H9 (cell line): ENCODE data around the gene ALKBH7. TPM values are rescaled to one million over a fixed set of nuclear protein-coding genes. Genes with fewer than 3 reads are reported as not detected.
A peak's percentile ranks its signal among the peaks of the same experiment; 100 is the strongest.

Experiments
- DNase-seq: peaks from one replicate; pipeline ENCODE4 v3.0.0-alpha.2; 2017
- H2AFZ ChIP-seq: one replicate; pipeline ENCODE4 v1.6.1; 2013; ENCODE audit warnings: mild to moderate bottlenecking, low read length, control low read depth, moderate library complexity
- H2AK5ac ChIP-seq: 2 replicates; pipeline ENCODE4 v1.6.1; 2013; ENCODE audit warnings: low read length, control low read depth, mixed read lengths; ENCODE audit not compliant: insufficient read length
- H2BK120ac ChIP-seq: one replicate; pipeline ENCODE4 v1.6.1; 2013; ENCODE audit warnings: low read depth, mild to moderate bottlenecking, low read length, control low read depth, inconsistent platforms; ENCODE audit not compliant: poor library complexity, severe bottlenecking
- H2BK12ac ChIP-seq: 2 replicates; pipeline ENCODE4 v1.6.1; 2013; ENCODE audit warnings: low read length, control low read depth, mixed read lengths, low read depth; ENCODE audit not compliant: insufficient read length
- H2BK15ac ChIP-seq: 2 replicates; pipeline ENCODE4 v1.6.1; 2013; ENCODE audit warnings: low read depth, low read length, control low read depth
- H2BK20ac ChIP-seq: one replicate; pipeline ENCODE4 v1.6.1; 2013; ENCODE audit warnings: low read depth, mild to moderate bottlenecking, low read length, control low read depth, inconsistent platforms; ENCODE audit not compliant: poor library complexity, severe bottlenecking
- H2BK5ac ChIP-seq: 2 replicates; pipeline ENCODE4 v1.6.1; 2013; ENCODE audit warnings: low read length, control low read depth, mixed read lengths; ENCODE audit not compliant: insufficient read length
- H3K14ac ChIP-seq: 2 replicates; pipeline ENCODE4 v1.6.1; 2013; ENCODE audit warnings: low read length, control low read depth; ENCODE audit not compliant: insufficient read depth
- H3K18ac ChIP-seq: 2 replicates; pipeline ENCODE4 v1.6.1; 2013; ENCODE audit warnings: low read depth, mild to moderate bottlenecking, mixed read lengths, low read length, control low read depth; ENCODE audit not compliant: insufficient read length
- H3K23ac ChIP-seq: 2 replicates; pipeline ENCODE4 v1.6.1; 2013; ENCODE audit warnings: low read length, control low read depth, mixed read lengths, low read depth; ENCODE audit not compliant: insufficient read length
- H3K23me2 ChIP-seq: 2 replicates; pipeline ENCODE4 v1.6.1; 2013; ENCODE audit warnings: low read depth, mild to moderate bottlenecking, mixed read lengths, low read length, control low read depth; ENCODE audit not compliant: insufficient read length, poor library complexity, severe bottlenecking
- H3K27ac ChIP-seq: 2 replicates; pipeline ENCODE4 v1.5.1; 2013; ENCODE audit warnings: low read length, control low read depth, mixed read lengths, low read depth; ENCODE audit not compliant: insufficient read length
- H3K27me3 ChIP-seq: 2 replicates; pipeline ENCODE4 v1.6.1; 2013; ENCODE audit warnings: low read length, control low read depth, inconsistent platforms; ENCODE audit not compliant: insufficient read depth
- H3K4ac ChIP-seq: 2 replicates; pipeline ENCODE4 v1.6.1; 2013; ENCODE audit warnings: low read depth, mild to moderate bottlenecking, control low read depth, inconsistent platforms, low read length, moderate library complexity
- H3K4me1 ChIP-seq: 2 replicates; pipeline ENCODE4 v1.6.1; 2013; ENCODE audit warnings: low read length, control low read depth, inconsistent platforms; ENCODE audit not compliant: insufficient read depth
- H3K4me2 ChIP-seq: 2 replicates; pipeline ENCODE4 v1.6.1; 2013; ENCODE audit warnings: low read length, control low read depth, mixed read lengths; ENCODE audit not compliant: insufficient read length, insufficient read depth
- H3K56ac ChIP-seq: 2 replicates; pipeline ENCODE4 v1.6.1; 2013; ENCODE audit warnings: low read depth, mild to moderate bottlenecking, mixed read lengths, low read length, control low read depth; ENCODE audit not compliant: insufficient read length
- H3K79me1 ChIP-seq: 2 replicates; pipeline ENCODE4 v1.6.1; 2013; ENCODE audit warnings: low read depth, mild to moderate bottlenecking, moderate library complexity, low read length, control low read depth, inconsistent platforms; ENCODE audit not compliant: insufficient read depth, poor library complexity, severe bottlenecking
- H3K79me2 ChIP-seq: 2 replicates; pipeline ENCODE4 v1.6.1; 2013; ENCODE audit warnings: low read length, control low read depth, inconsistent platforms; ENCODE audit not compliant: insufficient read depth
- H3K9ac ChIP-seq: 2 replicates; pipeline ENCODE4 v1.6.1; 2013; ENCODE audit warnings: low read length, control low read depth, mixed read lengths; ENCODE audit not compliant: insufficient read length; ENCODE audit errors: extremely low read depth
- H3K9me3 ChIP-seq: one replicate; pipeline ENCODE4 v1.6.1; 2013; ENCODE audit warnings: low read depth, low read length, inconsistent platforms; ENCODE audit not compliant: control insufficient read depth
- H3T11ph ChIP-seq: one replicate; pipeline ENCODE4 v1.6.1; 2013; ENCODE audit warnings: mild to moderate bottlenecking, low read length, control low read depth, inconsistent platforms
- H4K20me1 ChIP-seq: one replicate; pipeline ENCODE4 v1.6.1; 2013; ENCODE audit not compliant: control insufficient read depth, insufficient read length, insufficient read depth
- H4K5ac ChIP-seq: 2 replicates; pipeline ENCODE4 v1.6.1; 2013; ENCODE audit warnings: low read depth, mild to moderate bottlenecking, mixed read lengths, low read length, control low read depth; ENCODE audit not compliant: insufficient read length
- H4K8ac ChIP-seq: replicated peaks from 2 replicates; pipeline ENCODE4 v1.6.1; 2013; ENCODE audit warnings: low read length, control low read depth, mixed read lengths, low read depth; ENCODE audit not compliant: insufficient read length
- H4K91ac ChIP-seq: 2 replicates; pipeline ENCODE4 v1.6.1; 2013; ENCODE audit warnings: low read depth, mild to moderate bottlenecking, moderate library complexity, mixed read lengths, low read length, control low read depth; ENCODE audit not compliant: insufficient read length
- H3K27ac Mint-ChIP-seq, 3 experiments: 2 replicates in 2 of 3; 3 replicates in 1 of 3; pipeline ENCODE4 v1.8.0; 2020 to 2021; ENCODE audit warnings: mixed read lengths in 3 of 3, mild to moderate bottlenecking in 1 of 3, moderate library complexity in 1 of 3
- H3K27me3 Mint-ChIP-seq: 2 replicates; pipeline ENCODE4 v1.8.0; 2021; ENCODE audit warnings: low read depth, mild to moderate bottlenecking, moderate library complexity, mixed read lengths
- H3K36me3 Mint-ChIP-seq, 3 experiments: 2 replicates in 2 of 3; 3 replicates in 1 of 3; pipeline ENCODE4 v1.8.0; 2020 to 2021; ENCODE audit warnings: low read depth in 3 of 3, mixed read lengths in 3 of 3; ENCODE audit not compliant: insufficient read depth in 1 of 3
- H3K4me1 Mint-ChIP-seq, 2 experiments: 2 replicates each; pipeline ENCODE4 v1.8.0; 2020; ENCODE audit warnings: mixed read lengths in 2 of 2
- H3K4me3 Mint-ChIP-seq, 2 experiments: 2 replicates in 1 of 2; 3 replicates in 1 of 2; pipeline ENCODE4 v1.8.0; 2020 to 2021; ENCODE audit warnings: mild to moderate bottlenecking in 2 of 2, mixed read lengths in 2 of 2, moderate library complexity in 1 of 2
- H3K9me3 Mint-ChIP-seq, 2 experiments: 2 replicates in 1 of 2; 3 replicates in 1 of 2; pipeline ENCODE4 v1.8.0; 2020; ENCODE audit warnings: mild to moderate bottlenecking in 2 of 2, mixed read lengths in 2 of 2, moderate library complexity in 1 of 2
- CTCF ChIP-seq: fragments of 200-600 bp; sonication (generic); conservative IDR thresholded peaks from 3 replicates; pipeline ENCODE4 v1.8.0; 2021; ENCODE audit warnings: antibody characterized with exemption, mild to moderate bottlenecking
- WGBS: extraction: QIAGEN DNeasy Blood & Tissue Kit; methylation state at CpG from one replicate; pipeline ENCODE4 v1.1.7; 2013; ENCODE audit warnings: missing lambda C conversion rate, low lambda C conversion rate, mixed read lengths; ENCODE audit not compliant: insufficient read length; ENCODE audit errors: extremely low coverage; 5-methylcytosine and 5-hydroxymethylcytosine counted together
- total RNA-seq: library from RNA; stranded (reverse); gene quantifications from 2 replicates; pipeline ENCODE4 v1.2.1, GENCODE V29; 2021

Gene ALKBH7
- total RNA-seq, 1 experiment from 2014 or later: 85.7 TPM

- H3K9me3 ChIP-seq: no peaks in the 10 kb centered on the region
- TF ChIP-seq CTCF: no peak
- no peaks in the 10 kb centered on the region for H3K27me3 ChIP-seq
- H4K5ac ChIP-seq: no peak overlapping the region
- no peak overlapping the region for H2AFZ ChIP-seq
- H4K91ac ChIP-seq: no peak overlapping the region
- no peak overlapping the region for H3K4ac ChIP-seq
- Mint-ChIP-seq H3K4me1 (peaks cover 4 to 11% of the 10 kb centered on the region in 2 experiments; a peak in 3 of 4 replicates), H3K27ac (peak overlapping the region in 2 of 3 experiments; percentile 40 to 81; a peak in 2 of 7 replicates), H3K4me3 (peak overlapping the region; percentile 84 to 93), H3K36me3 (peaks cover 21 to 31% (median 26%) of the 10 kb centered on the region in 3 experiments), H3K27me3 (peaks cover 3% of the 10 kb centered on the region), H3K9me3 (no peaks in the 10 kb centered on the region)
- H3K56ac ChIP-seq: no peak overlapping the region
- no peak overlapping the region for H3K27ac ChIP-seq
- H3K79me1 ChIP-seq: no peaks in the 10 kb centered on the region
- peak overlapping the region; percentile 43 for H3K9ac ChIP-seq
- H2BK5ac ChIP-seq: no peak overlapping the region
- no peak overlapping the region for H4K8ac ChIP-seq
- no CpG with 5 or more reads among the region's 7 CpGs for WGBS
- no peak overlapping the region for H2BK15ac ChIP-seq
- H3K23ac ChIP-seq: no peak overlapping the region
- H3K79me2 ChIP-seq: no peaks in the 10 kb centered on the region
- no peak overlapping the region for H2BK120ac ChIP-seq
- H3K14ac ChIP-seq: peak overlapping the region; percentile 0; the same call in 1 of the 2 replicates
- H2BK12ac ChIP-seq: no peak overlapping the region
- peak overlapping the region; percentile 70 for H3K4me2 ChIP-seq
- H3K4me1 ChIP-seq: no peaks in the 10 kb centered on the region
- H3T11ph ChIP-seq: no peak overlapping the region
- no peak overlapping the region for H3K18ac ChIP-seq
- H2BK20ac ChIP-seq: no peak overlapping the region
- no peaks in the 10 kb centered on the region for H4K20me1 ChIP-seq
- H3K23me2 ChIP-seq: peaks cover 7% of the 10 kb centered on the region
- DNase-seq: no peak
- no peak overlapping the region for H2AK5ac ChIP-seq
Measured at GRCh38 chr19:6362027-6362350, 10.6 kb upstream of the ALKBH7 start.
